Germinal center (tissue), 1 donor: ENCODE results near the gene TBX4.
"Not testable (repeated sequence)": the region's sequence is repeated elsewhere in the genome, so short reads cannot be mapped to it uniquely, and the experiment has no call there.

Source experiments
- DNase-seq: peaks from one replicate; pipeline ENCODE4 v3.0.0; 2012; ENCODE audit warnings: mixed read lengths, low spot score

The TBX4 gene

DNA sequence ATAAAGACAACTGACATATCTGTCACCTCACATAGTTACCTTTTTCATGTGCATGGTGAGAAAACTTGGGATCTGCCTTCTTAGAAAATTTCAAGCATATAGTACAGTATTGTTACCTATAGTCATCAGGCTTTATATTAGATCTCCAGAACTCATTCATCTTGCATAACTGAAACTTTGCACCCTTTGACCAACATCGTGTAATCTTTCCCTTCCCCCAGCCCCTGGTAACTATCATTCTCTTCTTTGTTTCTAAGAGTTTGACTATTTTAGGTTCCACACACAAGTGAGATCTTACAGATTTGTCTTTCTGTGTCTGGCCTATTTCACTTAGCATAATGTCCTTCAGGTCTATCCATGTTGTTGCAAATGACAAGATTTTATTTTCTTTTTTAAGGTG, 22.9 kb upstream of the TBX4 start:
- DNase-seq = no peak

DNA sequence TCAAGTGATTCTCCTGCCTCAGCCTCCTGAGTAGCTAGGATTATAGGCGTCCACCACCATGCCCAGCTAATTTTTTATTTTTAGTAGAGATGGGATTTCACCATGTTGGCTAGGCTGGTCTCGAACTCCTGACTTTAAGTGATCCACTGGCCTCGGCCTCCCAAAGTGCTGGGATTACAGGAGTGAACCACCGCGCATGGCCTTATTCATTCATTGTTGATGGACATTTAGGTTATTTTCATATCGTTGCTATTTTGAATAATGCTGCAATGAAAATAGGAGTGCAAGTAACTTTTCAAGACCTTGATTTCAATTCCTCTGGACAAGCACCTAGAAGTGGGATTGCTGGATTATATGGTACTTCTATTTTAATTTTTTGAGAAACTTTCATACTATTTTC, 22.4 kb upstream of the TBX4 start:
- not testable (repeated sequence) for DNase-seq

DNA sequence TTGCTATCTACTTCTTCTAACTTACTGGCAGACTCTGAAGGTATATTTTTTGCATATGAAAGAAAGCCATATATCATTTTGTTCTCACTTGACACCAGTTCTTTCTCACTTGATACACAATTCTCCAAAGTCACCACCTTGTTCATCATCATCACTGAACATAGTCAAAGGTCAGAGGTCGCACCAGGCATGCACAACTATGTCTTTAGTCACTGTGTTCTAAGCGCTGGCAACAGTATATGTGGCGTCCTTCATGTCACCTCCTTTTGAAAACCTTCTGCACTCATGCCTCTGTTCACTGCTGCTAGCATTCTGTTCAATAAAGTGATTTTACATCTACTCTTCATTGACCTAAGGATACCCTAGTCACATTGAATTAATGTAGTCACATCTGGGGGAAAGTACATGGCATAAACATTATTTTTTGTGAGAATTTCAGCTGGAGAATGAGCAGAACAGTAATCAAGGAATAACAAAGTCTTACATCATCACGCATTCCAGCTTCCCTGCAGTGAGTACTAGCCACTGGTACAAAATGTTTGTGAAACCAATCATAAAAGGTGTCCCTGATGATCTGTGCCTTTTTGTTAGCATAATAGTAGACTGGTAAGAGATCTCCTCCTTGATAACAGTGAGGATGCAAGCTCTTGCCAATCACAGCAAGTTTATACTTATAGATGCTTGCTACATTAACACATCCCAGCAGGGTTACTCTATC, 20.5 kb upstream of the TBX4 start:
- DNase-seq = no peak

DNA sequence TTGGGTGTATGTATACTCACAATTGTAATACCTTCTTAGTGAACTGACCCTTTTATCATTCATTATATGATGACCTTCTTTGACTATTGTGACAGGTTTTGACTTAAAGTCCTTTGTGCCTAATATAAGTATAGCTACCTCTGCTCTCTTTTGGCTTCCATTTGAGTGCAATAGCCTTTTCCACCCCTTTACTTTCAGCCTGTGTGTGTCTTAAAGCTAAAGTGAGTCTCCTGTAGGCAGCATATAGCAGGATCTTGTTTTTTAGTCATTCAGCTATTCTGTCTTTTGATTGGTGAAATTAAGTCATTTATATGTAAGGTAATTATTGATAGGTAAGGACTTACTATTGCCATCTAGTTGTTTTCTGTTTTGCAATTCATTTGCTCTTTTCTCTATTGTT, 15.9 kb upstream of the TBX4 start:
- DNase-seq = no peak

DNA sequence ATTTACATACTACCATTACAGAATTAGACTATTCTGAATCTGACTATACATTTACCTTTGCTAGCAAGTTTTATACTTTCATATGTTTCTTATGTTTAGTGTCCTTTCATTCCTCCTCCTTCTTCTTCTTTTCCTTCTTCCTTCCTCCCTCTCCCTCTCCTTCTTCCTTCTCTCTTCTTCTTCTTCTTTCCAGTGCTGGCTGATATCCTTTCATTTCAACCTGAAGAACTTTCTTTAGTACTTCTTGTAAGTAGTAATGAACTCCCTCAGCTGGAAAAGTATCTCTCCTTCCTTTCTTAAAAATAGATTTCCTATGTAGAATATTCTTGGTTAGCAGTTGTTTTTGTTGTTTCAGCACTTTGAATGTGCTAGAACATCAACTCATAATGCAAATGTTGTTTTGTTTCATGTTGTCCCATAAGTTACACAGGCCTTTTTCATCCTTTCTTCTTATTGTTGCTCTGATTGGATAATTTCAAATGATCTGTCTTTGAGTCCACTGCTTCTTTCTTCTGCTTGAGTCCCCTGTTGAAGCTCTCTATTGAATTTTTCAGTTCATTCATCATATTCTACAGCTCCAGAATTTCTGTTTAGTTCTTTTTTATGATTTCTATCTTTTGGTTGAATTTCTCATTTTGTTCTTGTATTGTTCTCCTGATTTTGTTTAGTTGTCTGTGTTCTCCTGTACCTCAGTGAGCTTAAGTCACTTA, 15.1 kb upstream of the TBX4 start:
- DNase-seq = no peak

DNA sequence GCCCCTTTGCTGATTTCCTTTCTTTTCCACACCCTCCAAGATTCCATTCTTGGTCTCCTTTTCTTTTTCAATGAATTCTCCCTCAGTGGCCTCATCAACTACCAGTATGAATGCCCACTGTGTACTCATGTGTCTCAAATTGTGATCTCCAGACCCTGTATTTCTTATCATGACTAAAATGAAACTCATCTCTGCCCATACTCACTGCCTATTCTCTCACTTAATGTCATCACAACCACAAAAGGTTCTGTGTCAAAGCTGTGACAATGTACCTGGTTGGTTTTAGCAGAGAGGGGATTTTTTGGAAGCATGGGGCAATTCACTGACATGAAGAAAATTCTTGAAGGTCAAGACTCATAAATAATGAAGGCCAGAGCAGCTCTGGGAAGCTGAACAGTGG, 11.5 kb upstream of the TBX4 start:
- no peak for DNase-seq

DNA sequence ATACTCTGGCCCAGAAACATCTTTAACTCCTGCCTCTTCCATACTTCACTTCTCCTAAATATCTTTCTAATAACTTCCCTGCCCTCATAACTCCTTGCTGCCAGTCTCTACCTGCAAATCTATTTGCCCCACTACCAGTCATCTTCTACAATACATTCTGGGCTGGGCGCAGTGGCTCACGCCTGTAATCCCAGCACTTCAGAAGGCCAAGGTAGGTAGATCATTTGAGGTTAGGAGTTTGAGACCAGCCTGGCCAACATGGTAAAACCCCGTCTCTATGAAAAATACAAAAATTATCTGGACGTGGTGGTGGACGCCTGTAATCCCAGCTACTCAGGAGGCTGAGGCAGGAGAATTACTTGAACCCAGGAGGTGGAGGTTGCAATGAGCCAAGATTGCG, 10.7 kb upstream of the TBX4 start:
- DNase-seq = not testable (repeated sequence)

DNA sequence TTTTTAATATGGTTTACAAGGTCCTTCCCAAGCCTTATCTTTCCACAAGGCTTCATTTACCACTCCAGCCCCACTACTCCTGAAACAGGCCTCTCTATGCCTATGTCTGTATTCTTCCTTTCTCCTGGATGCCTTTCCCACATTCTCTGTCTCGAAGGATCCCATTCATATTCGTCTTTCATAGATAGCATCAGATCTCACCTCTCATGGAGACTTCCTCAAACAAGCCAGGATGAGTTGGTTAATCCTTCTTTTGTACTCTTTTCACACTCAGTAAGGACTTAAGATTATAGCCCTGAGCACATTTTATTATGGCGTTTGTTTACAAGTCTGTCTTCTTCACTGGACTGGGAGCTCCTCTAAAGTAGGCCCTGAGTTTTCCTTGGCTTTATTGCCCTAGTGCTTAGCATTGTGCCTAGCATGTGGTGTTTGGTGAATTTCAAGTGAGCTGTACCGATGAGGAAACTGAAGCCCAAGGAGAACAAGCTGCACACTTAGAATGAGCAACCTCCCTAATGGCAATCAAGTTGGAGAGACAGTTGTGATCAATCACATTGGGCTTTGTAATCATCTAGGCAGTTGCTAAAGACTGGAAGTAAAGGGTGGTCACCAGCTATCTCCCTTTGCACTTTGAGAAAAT, 10.0 kb upstream of the TBX4 start:
- no peak for DNase-seq

DNA sequence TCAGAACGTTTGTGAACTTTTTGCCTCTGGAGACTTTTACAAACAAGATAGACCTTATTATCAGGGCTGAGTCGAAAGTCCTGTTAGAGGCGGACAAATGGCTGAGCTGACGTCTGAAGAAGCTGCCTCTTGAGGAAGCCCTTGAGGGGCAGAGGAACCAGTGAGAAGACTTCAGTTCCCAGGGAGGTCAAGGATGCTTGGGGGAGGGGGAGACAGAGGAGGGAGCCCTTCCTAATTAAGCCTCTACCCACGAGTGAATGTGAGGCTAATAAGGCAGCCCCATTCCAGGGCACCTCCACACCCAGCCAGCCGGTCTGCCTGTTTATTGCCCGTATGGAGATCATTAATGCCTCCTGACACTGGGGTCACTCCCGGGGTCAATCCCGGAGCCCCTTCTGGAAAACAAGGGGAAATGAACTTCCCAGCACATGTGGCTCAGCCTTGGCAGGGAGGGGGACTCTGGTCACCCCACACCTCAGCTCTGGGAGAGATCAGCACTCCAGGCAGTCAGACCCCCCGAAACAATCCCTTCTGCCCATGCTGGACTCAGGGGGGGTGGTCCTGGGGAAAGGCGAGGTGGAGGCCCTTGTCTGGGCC, 9.2 kb upstream of the TBX4 start:
- no peak for DNase-seq

DNA sequence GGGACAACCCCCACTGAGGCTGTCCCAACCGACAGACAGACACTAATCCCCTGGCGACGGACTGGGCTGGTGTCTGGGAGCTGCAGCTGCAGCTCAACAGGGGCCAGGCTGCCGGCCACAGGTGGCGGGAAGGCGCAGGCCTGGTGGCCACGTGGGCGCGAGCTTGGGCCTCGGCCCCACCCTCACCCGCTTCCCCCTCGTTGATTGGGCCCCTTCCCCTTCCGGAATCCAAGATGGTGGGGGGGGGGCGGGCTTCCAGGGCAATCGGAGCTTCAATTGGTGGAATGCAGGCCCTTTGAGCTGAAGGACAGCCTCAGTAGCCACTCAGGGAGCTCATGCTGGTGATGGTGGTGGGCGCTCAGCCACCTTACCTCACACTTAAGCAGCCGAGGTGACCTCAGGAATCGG, 8.7 kb upstream of the TBX4 start:
- no peak for DNase-seq

DNA sequence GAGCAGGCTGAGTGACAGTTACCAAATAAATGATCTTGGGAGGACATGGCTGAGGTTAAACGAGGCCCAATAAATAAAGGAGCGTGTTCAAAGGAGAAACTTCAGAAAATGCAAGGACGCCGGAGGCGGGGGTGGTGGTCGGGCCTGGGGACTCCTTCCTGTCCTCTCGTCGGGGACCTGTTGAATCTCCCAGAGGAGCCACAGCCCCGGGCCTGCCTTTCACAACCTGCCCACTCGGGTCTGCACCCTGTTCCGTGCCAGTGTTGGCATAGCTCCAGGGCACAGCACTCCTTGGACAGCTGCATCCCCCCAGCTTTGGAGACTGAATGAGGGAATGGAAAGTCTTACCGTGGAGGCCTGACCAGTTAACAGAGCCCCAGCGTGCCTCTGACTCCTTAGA, 8.1 kb upstream of the TBX4 start:
- DNase-seq = no peak

DNA sequence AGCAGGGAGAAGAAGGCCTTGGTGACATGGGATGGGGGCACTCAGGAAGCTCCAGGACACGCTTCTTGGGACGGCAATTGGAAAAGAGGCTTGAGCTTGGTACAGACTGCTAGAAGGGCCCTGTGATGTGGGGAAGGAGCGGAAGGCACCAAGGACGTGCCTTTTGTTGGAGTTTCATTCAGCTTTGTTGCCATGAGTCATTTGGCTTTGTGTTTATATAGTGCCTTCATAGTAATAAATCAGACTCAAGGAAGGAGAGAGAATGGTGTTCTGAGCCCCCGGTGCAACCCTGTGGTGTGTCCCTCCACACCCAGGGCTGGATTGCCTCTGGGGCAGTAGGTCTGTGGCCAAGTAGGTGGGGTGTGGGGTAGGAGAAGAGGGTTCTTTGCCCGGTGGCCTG, 7.4 kb upstream of the TBX4 start:
- no peak for DNase-seq

DNA sequence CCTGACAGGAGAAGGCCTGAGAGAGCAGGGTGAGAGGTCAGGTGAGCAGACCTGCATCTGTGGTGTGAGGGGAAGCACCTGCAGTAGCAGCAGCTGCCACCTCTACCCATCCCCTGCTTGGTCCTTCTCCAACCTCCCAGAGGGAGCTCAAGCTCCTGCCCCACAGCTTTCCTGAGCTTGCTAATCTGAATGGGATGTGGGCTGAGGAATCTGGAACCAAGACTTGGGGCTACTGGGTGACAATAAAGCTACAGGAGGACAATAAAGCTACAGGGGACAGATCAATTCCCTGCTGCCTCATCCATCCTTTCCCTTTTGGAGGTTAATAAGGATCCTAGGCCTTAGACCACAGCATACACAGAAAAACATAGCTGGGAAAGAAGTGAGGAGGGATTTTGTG, 4.9 kb upstream of the TBX4 start:
- no peak for DNase-seq

DNA sequence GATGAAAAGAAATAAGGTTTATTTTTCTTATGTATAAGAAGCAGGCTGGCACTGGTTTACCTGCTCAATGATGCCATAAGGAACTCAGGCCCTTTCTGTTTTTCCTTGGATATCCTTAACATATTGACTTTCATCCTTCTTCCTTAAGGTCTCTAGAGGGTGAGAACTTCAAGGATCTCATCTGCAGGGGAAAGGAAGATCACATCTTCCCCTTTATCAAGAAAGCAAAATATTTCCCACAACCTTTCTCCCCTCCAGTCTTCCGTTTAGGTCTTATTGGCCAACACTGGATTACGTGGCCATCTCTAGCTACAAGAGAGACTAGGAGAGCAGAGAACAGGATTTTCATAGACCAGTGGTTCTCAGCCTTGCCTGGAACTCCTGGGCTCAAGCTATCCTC, 4.2 kb upstream of the TBX4 start:
- DNase-seq = no peak

DNA sequence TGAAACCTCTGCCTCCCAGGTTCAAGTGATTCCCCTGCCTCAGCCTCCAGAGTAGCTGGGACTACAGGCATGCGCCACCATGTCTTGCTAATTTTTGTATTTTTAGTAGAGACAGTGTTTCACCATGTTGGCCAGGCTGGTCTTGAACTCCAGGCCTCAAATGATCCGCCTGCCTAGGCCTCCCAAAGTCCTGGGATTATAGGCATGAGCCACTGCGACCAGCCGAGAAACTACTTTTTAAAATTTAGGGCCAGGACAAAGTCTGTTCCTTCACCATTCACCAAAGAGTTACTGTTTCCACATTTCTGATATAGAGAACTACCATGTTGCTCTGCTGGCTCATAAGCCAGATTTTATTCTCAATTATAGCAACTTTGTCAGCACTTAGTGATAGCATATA, 3.1 kb upstream of the TBX4 start:
- not testable (repeated sequence) for DNase-seq

DNA sequence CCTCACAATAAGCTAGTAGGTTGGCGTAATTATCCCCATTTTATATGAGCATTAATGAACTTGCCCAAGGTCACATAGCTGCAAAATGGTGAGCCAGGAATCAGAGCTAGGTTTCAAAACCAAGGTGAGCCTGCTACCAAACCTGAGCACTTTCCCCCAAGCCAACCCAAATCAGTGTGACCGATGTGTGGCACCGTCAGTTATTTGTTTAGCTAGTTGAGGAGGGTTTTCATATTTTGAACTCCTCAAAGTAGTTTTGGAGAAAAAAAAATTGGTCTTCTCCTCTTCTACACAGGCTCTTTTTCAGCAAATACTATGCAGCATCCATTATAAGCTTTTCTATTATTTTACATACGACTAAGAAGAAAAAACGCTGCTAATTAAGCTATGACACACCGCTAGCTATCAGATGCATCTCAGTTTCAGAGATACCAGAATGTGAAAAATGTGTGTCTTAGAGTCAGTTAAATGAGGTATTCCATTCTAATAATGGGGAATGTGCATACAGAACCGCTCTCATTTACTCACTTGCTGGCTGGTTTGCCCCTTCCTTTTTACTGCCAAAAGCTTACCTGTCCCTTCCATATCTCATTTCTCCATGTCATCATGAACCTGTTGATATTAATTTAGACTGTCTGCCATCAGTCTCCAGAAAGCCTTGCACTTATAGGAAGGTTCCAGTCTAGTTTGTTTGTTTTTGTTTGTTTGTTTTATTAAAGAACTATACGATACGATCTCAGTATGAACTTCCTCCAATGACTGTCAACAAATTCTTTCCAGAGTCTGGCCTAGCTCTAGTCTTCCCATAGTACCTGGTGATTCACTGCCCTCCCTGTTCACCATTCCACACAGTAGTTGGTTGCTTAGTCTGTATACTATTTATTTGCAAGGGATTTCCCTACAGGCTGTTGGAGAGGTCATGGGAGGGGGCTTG, 2.2 kb upstream of the TBX4 start:
- DNase-seq = no peak

DNA sequence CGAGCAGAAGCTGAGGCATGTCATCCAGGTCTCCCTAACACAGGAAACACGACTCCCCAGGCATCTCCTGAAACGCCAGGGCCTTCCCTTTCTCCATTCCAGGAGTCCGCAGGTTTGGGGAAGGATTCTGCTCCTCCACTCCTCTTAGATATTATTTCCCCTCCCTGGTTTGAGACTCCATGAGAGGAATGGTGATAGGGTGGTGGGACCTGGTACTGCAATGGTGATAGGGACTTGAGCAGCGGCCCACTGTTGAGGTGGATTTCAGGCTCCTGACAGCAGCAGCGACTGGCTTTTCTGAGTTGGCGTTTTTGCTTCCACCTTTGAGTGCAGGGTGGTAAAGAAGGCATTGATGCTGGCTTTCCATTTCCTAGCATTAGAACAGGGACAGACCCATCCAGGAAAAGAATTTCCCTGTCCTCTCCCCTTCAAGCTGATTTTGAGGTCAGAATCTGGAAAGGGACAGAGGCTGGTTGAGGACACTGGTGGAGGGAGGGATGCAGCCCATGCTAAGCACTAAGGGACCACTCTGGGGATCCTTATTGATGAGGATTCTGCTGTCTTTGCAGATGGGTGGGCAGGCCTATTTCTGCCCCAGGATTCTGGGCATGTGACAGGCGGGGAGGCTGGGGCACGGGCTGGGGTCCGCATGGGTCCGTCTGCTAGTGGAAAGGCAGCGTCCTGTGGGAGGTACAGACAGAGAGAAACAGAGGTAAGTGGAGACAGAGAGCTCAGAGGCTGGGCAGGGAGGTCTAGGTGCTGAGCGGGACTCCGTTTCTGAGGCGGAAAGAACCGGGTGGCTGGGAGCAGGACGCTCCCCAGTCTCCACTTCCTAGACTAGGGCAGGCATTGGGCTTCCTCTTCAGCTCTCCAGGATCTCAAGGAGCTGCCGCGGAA, 1.3 kb upstream of the TBX4 start:
- DNase-seq = no peak

DNA sequence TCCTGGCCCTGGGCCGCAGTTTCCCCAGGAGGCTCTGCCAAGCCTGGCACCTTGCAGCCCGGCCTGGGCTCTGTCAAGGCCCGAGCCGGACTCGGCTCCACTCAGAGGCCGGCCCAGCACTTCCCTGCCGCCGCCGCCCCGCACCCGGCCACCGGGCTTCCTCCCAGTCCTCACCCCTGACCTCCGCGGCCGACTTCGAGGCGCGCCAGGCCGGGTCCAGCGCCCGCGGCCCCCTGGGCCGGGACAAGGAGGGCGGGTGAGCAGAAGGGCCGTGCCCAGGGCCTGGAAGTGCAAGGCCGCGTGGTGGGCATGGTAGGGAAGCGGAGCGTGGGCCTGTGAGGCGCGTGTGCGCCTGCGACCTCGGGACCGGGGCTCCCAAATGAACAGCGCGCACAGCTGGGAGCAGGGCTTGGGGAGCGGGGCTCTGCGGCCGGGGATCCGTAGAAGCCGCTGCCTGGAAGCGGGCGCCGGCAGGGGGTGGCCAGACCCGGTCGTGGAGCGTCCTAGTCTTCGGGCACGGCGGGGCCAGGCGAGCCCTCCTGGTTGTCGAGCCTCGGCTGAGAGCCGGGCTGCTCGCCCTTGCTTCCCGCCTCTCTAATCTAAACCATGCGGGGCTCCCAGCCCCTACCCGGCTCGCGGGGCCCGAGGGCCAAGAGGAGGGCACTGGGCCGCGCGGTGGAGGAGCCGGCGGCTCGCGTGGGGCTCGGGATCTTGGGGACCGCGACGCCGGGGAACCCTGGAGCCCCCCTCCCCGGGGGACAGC, 503 bp upstream of the TBX4 start:
- DNase-seq = no peak

DNA sequence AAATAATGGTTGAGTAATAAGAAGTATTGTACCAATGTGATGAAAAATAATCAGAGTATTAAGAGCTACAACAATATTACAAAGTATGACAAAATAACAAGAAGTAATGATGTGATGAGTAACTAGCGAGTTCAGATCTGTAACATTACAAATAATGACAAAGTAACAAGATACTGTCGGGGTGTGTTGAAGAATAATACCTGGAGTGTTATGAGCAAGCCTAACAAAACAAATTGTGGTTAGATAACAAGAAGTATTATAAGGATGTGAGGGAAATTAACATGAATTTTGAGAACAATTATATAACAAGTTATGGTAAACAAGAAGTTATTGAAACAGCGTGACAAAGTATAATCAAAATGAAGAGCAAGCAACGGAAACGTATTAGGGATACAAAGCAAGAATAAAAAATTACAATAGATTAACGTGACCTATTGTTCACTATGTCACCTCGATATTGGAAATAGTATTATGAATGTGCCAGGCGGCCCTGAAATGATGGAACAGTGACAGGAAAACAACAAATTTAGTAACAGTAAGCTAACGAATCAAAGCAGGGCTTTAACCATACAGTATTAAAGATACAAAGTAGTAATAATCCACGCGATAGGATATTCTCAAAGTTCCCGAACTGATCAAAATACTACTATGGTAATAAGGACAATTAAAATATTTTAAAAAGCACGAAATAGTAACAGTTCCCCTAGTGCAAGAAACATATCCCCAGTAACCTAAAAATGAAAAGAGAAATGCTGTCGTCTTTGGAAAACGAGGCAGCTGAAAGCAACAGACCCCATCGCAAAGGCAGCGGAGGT, 1.6 kb downstream of the TBX4 start:
- DNase-seq = no peak
